ENCODE data around the gene PEX14. TPM values are rescaled to one million over a fixed set of nuclear protein-coding genes. Genes with fewer than 3 reads are reported as not detected.

The PEX14 gene
- total and polyA plus RNA-seq, 2 experiments from 2014 or later = 17.6 to 19.6 TPM

DNA sequence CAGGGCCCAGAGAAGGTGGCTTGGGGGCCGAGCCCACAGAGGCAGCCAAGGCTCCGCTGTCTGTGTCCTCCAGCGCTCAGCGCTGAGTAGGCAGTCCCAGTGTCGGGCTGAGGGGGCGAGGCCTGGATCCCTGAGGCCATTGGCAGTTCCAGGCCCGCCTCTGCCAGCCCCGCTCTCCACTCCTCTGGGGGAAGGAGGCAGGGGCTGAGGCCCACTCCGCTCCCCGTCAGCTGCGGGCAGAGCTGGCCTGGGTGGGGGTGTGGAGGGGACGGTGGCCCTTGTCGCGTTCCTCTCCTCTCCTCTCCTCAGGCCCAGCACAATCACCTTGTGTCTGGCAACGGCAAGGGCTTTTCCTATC lies 188.9 kb downstream of the PEX14 start (continued):
- TF ChIP-seq, protein P1, sequence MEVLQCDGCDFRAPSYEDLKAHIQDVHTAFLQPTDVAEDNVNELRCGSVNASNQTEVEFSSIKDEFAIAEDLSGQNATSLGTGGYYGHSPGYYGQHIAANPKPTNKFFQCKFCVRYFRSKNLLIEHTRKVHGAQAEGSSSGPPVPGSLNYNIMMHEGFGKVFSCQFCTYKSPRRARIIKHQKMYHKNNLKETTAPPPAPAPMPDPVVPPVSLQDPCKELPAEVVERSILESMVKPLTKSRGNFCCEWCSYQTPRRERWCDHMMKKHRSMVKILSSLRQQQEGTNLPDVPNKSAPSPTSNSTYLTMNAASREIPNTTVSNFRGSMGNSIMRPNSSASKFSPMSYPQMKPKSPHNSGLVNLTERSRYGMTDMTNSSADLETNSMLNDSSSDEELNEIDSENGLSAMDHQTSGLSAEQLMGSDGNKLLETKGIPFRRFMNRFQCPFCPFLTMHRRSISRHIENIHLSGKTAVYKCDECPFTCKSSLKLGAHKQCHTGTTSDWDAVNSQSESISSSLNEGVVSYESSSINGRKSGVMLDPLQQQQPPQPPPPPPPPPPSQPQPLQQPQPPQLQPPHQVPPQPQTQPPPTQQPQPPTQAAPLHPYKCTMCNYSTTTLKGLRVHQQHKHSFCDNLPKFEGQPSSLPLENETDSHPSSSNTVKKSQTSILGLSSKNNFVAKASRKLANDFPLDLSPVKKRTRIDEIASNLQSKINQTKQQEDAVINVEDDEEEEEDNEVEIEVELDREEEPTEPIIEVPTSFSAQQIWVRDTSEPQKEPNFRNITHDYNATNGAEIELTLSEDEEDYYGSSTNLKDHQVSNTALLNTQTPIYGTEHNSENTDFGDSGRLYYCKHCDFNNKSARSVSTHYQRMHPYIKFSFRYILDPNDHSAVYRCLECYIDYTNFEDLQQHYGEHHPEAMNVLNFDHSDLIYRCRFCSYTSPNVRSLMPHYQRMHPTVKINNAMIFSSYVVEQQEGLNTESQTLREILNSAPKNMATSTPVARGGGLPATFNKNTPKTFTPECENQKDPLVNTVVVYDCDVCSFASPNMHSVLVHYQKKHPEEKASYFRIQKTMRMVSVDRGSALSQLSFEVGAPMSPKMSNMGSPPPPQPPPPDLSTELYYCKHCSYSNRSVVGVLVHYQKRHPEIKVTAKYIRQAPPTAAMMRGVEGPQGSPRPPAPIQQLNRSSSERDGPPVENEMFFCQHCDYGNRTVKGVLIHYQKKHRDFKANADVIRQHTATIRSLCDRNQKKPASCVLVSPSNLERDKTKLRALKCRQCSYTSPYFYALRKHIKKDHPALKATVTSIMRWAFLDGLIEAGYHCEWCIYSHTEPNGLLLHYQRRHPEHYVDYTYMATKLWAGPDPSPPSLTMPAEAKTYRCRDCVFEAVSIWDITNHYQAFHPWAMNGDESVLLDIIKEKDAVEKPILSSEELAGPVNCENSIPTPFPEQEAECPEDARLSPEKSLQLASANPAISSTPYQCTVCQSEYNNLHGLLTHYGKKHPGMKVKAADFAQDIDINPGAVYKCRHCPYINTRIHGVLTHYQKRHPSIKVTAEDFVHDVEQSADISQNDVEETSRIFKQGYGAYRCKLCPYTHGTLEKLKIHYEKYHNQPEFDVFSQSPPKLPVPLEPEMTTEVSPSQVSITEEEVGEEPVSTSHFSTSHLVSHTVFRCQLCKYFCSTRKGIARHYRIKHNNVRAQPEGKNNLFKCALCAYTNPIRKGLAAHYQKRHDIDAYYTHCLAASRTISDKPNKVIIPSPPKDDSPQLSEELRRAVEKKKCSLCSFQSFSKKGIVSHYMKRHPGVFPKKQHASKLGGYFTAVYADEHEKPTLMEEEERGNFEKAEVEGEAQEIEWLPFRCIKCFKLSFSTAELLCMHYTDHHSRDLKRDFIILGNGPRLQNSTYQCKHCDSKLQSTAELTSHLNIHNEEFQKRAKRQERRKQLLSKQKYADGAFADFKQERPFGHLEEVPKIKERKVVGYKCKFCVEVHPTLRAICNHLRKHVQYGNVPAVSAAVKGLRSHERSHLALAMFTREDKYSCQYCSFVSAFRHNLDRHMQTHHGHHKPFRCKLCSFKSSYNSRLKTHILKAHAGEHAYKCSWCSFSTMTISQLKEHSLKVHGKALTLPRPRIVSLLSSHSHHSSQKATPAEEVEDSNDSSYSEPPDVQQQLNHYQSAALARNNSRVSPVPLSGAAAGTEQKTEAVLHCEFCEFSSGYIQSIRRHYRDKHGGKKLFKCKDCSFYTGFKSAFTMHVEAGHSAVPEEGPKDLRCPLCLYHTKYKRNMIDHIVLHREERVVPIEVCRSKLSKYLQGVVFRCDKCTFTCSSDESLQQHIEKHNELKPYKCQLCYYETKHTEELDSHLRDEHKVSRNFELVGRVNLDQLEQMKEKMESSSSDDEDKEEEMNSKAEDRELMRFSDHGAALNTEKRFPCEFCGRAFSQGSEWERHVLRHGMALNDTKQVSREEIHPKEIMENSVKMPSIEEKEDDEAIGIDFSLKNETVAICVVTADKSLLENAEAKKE (CRISPR knock-in tag; IDR thresholded peaks at IDR 0.05) = no peak
- no peak for TF ChIP-seq JUNB (IDR thresholded peaks at IDR 0.05; ENCODE audit: unreplicated experiment)
- no peak for TF ChIP-seq STAT1 (IDR thresholded peaks at IDR 0.05; ENCODE audit: unreplicated experiment)
- no peak for TF ChIP-seq ZNF114 (CRISPR knock-in tag; IDR thresholded peaks at IDR 0.05)
- TF ChIP-seq, protein P2, sequence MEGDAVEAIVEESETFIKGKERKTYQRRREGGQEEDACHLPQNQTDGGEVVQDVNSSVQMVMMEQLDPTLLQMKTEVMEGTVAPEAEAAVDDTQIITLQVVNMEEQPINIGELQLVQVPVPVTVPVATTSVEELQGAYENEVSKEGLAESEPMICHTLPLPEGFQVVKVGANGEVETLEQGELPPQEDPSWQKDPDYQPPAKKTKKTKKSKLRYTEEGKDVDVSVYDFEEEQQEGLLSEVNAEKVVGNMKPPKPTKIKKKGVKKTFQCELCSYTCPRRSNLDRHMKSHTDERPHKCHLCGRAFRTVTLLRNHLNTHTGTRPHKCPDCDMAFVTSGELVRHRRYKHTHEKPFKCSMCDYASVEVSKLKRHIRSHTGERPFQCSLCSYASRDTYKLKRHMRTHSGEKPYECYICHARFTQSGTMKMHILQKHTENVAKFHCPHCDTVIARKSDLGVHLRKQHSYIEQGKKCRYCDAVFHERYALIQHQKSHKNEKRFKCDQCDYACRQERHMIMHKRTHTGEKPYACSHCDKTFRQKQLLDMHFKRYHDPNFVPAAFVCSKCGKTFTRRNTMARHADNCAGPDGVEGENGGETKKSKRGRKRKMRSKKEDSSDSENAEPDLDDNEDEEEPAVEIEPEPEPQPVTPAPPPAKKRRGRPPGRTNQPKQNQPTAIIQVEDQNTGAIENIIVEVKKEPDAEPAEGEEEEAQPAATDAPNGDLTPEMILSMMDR (conservative IDR thresholded peaks at IDR 0.05; ENCODE audit: low read depth in 2 of 2) = no peak

DNA sequence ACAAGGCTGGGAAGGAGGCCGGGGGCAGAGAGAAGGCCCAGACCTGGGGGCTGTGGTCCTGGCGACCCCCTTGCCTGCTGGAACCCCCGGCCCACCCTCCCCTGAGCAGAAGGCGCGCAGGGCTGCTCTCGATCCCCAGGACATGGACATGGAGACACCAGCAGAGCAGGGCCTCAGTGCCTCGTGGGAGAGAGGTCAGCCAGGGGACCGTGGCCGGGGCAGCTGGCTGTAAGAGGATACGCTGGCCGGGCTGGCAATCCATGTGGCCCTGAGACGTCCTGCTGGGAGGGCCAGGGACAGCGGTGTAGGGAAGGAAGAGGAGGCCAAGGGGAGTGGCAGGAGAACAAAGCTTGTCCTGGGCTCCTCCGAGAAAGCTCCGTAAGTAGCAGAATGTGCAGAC lies 189.5 kb downstream of the PEX14 start:
- no peak overlapping the region for H3K27ac Mint-ChIP-seq
- no peak overlapping the region for H3K4me3 ChIP-seq
- no peak overlapping the region for H2AFZ ChIP-seq
- no peaks in the 10 kb centered on the region for H3K9me3 Mint-ChIP-seq
- no peak for ATAC-seq
- no peak overlapping the region for H3K4me3 Mint-ChIP-seq
- H3K27ac ChIP-seq (ENCODE audit: low read depth) = 0 out of 2 replicates have a peak overlapping the region, but pooled peaks have one; percentile 69
- H3K36me3 Mint-ChIP-seq (ENCODE audit: low read depth) = no peaks in the 10 kb centered on the region
- H3K27me3 Mint-ChIP-seq (ENCODE audit: insufficient read depth, low read depth, poor library complexity) = peaks cover 5% of the 10 kb centered on the region
- no peak for DNase-seq (ENCODE audit: low spot score)
- H3K9me2 ChIP-seq (ENCODE audit: insufficient read depth) = no peaks in the 10 kb centered on the region
- H3K4me2 ChIP-seq = no peak overlapping the region
- H3K4me1 Mint-ChIP-seq = peaks cover 25% of the 10 kb centered on the region
- H3K79me2 ChIP-seq (replicated peaks; ENCODE audit: insufficient read depth) = no peaks in the 10 kb centered on the region
- no peaks in the 10 kb centered on the region for H4K20me1 ChIP-seq (replicated peaks; ENCODE audit: insufficient read depth)
- peaks cover 7% of the 10 kb centered on the region for H3F3A ChIP-seq (replicated peaks; ENCODE audit: low read depth)
- H3K4me1 ChIP-seq (ENCODE audit: insufficient read depth) = no peaks in the 10 kb centered on the region
- no peaks in the 10 kb centered on the region for H3K27me3 ChIP-seq (ENCODE audit: insufficient read depth)
- H3K36me3 ChIP-seq (ENCODE audit: insufficient read depth) = no peaks in the 10 kb centered on the region
- TF ChIP-seq, protein P2 (conservative IDR thresholded peaks at IDR 0.05; ENCODE audit: low read depth in 2 of 2) = no peak
- TF ChIP-seq, protein P3, sequence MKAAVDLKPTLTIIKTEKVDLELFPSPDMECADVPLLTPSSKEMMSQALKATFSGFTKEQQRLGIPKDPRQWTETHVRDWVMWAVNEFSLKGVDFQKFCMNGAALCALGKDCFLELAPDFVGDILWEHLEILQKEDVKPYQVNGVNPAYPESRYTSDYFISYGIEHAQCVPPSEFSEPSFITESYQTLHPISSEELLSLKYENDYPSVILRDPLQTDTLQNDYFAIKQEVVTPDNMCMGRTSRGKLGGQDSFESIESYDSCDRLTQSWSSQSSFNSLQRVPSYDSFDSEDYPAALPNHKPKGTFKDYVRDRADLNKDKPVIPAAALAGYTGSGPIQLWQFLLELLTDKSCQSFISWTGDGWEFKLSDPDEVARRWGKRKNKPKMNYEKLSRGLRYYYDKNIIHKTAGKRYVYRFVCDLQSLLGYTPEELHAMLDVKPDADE (IDR thresholded peaks at IDR 0.05) = no peak
- TF ChIP-seq STAT1 (IDR thresholded peaks at IDR 0.05; ENCODE audit: unreplicated experiment) = no peak
- no peak for TF ChIP-seq POLR2AphosphoS5 (IDR thresholded peaks at IDR 0.05; ENCODE audit: low read depth)
- no peak for TF ChIP-seq EZH2 (IDR thresholded peaks at IDR 0.05; ENCODE audit: low read depth, unreplicated experiment)
- no peak for TF ChIP-seq EZH2phosphoT487 (IDR thresholded peaks at IDR 0.05; ENCODE audit: unreplicated experiment)
- TF ChIP-seq JUNB (IDR thresholded peaks at IDR 0.05; ENCODE audit: unreplicated experiment) = no peak
- no peak for TF ChIP-seq CREB1 (CRISPR knock-in tag; IDR thresholded peaks at IDR 0.05; ENCODE audit: low read depth)
- TF ChIP-seq ZNF331 (CRISPR knock-in tag; IDR thresholded peaks at IDR 0.05; ENCODE audit: low read depth) = no peak

Data from GM23338 (cell line).